GM19025 (cell line): Measurements from ENCODE around the gene TMEM266.

ENCODE experiments used
- ATAC-seq: cut with Tn5 transposase; IDR thresholded peaks from one replicate; pipeline ENCODE4 v1.9.1; 2021; ENCODE audit warnings: mild to moderate bottlenecking, low read depth, moderate library complexity; ENCODE audit not compliant: unreplicated experiment

Gene TMEM266

GRCh38 chr15:76159282-76159681 is 99.5 kb downstream of the TMEM266 start:
- ATAC-seq = no peak

DNA sequence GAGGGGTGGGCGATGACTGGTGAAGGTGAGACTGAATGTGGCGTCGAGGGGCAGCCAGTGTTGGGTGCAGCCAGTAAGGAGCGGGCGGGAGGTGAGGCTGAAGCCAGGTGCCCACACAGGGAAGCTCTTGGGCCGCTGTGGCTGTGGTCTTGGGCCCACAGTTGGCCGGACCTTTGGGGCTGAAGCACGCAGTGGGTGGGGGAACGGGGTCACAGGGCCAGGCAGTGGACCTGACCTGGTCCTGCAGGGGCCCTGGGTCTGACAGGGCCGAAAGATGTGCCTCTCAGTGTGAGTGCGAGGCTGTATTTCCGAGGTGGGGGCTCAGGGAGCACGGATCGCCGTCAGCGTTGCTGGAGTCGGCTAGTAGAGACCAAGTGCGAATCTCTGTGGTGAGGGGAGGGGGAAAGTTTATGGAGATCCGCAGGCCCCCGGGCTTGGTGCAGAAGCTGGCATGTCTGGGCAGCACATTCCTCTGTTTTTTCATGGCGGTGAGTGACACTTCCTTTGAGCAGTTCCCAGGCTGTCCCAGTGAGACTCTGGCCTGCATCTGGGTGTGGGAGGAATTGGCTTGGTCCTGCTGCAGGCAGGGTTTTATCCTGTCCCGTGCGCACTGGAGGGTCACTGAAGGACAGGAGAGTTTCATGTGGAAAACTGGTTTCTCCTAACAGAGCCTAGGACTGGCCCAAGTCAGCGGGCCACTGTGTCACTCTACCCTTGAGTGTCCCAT is 100.8 kb downstream of the TMEM266 start:
- no peak for ATAC-seq

GRCh38 chr15:76161153-76162035 is 101.6 kb downstream of the TMEM266 start:
- no peak for ATAC-seq

- ATAC-seq = no peak
Observed at GRCh38 chr15:76162036-76162398, 102.2 kb downstream of the TMEM266 start.

- no peak for ATAC-seq
Observed at GRCh38 chr15:76162784-76163456, 103.1 kb downstream of the TMEM266 start.

DNA sequence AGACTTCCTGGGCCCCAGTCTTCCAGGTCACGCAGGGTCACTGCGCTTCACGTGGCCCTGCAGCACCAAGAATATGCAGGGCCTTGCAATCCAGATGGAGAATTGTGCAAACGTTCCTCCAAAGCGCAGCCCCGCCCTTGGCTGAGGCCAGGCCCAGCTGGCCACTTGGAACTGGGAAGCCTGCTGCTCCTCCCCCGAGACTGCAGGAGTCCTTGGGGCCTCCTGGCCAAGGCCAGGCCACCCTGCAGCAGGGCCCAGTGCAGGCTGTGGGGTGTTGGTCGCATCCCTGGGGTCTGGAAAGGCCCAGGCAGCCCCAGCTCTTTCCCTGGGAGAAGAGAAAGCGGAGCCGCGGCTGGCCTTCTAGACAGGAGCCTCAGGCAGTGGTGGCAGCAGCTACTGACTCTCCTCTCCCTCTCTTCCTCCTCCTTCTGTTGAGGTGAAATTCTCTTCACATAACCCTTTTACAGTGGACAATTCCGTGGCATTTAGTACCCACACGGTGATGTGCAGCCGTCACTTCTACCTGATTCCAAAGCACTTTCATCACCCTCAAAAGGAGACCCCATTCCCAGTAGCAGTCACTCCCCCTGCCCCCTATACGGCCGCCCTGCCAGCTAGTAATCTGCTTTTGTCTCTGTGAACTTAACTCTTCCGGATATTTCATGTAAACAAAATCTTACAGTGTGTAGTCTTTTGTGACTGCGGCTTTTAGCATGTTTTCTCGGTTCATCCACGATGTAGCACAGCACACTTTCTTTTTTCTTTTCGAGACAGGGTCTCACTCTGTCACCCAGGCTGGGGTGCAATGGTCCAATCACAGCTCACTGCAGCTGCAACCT is 103.9 kb downstream of the TMEM266 start:
- no peak for ATAC-seq

DNA sequence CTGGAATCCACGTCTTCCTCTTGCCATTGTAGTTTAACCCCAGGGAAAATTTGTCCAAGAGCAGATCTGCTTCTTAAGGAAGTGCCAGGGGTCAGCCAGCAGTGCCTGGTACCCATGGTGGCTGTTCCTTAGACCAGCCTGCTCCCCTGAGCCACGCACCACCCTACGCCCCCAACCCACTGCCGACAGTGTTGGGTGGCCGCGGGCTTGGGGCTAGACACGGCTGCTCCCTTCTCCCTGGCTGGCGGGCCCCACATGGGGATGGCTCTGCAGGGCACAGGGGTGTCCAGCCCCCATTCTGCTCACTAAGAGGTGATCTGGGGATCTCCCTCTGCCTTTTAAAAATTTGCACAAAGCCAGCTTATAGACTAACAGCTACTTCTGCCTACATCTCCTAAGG is 104.8 kb downstream of the TMEM266 start:
- no peak for ATAC-seq

GRCh38 chr15:76165951-76166350 is 106.2 kb downstream of the TMEM266 start:
- ATAC-seq = no peak

- ATAC-seq = no peak
Observed at GRCh38 chr15:76168237-76168984, 108.6 kb downstream of the TMEM266 start.

- no peak for ATAC-seq
Observed at GRCh38 chr15:76169018-76169417, 109.2 kb downstream of the TMEM266 start.

- ATAC-seq = no peak
Observed at GRCh38 chr15:76169911-76170800, 110.4 kb downstream of the TMEM266 start.

DNA sequence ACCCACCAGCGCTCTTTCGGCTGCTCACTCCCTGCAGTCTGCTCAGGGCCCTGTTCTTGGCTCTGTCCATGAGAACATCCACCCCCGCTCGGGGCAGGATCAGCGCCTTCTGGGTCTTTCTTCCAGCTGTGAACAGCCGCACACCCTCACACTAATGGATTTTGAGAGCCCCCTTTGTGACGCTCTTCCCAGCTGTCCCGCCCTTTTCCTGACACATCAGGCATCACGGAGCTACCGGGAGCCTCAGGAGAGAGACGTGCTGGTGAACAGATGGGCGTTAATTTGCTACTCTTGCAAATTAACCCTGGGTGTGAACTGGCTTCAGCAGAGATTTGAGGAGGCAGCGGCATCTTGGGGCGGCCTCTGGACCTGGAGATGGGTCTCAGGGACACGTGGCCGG is 113.0 kb downstream of the TMEM266 start:
- ATAC-seq = no peak

- ATAC-seq = no peak
Observed at GRCh38 chr15:76173317-76173834, 113.6 kb downstream of the TMEM266 start.

- ATAC-seq = no peak
Observed at GRCh38 chr15:76174654-76175053, 114.9 kb downstream of the TMEM266 start.

DNA sequence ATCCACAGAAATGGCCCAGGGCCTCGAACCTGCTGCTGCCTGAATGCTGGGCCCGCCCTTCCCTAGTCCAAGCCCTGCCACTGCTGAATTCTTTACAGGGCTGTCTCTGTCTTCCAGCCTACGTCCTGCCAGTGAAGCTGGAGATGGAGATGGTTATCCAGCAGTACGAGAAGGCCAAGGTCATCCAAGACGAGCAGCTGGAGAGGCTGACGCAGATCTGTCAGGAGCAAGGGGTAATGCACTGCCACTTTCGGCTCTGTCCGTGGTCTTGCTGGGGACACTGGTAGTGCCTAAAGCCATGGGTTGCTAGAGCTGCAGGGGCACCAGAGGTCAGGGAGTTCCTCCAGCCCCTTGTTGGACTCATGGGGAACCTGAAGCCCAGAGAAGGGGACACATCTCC is 115.7 kb downstream of the TMEM266 start:
- ATAC-seq = no peak

DNA sequence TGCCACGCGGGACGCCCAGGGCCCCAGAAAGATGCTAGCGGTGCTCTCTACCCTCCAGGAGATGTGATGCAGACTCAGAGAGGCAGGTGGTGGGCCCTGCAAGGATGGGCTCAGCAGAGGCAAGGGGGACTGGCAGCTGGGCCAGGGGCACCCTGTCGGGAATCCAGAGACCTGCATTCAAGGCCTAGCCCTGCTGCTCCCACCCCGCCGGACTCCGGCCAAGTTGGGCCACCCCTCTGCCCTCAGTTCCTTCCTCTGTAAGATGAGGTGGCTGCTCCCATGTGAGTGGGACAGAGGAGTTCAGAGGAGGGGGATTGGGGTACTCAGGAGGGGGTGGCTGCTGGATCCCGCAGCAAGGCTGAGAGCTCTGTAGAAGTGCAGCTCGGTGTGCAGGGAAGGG is 116.3 kb downstream of the TMEM266 start:
- ATAC-seq = no peak

DNA sequence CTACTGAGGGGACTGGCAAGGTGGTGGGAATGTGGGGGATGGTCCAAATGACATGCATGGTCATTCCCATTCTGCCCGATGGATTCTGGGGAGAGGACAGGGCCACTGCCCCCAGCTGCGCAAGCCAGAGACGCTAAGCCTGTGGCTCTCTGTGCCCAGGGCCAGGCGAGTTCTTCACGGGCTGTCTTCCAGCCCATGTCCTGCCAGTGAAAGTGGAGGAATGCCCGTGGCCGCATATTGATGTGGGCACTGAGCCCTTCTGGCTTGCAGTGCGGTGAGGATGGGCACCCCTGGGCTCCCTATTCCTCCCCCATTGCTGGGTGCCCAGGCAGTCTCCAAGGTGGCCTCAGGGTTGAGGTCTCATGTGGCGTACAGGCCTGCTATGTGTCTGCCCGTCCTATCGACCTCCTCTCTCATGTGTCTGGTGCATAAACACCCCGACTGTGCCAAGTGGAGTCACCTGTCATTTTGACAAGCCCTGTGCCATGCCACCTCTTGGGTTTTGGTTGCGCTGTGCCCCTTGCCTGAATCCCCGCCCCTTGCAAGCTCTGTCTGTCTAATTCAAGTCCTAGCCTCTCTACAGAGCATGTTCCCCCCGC is 116.8 kb downstream of the TMEM266 start:
- no peak for ATAC-seq

- no peak for ATAC-seq
Observed at GRCh38 chr15:76177491-76178040, 117.8 kb downstream of the TMEM266 start.
